RWPE1 (cell line): ENCODE data around the gene SLC22A5.

Experiments used
- CTCF ChIA-PET: fragments of 350-600 bp; sonication (Branson Sonifier 250); formaldehyde crosslinking; extraction: SDS; loops from one replicate; lab custom pipeline; 2021; lab: Yijun Ruan, JAX
- POLR2A ChIA-PET: fragments of 400-600 bp; formaldehyde crosslinking; extraction: SDS; loops from one replicate; lab custom pipeline; 2020; ENCODE audit warnings: antibody characterized with exemption; ENCODE audit not compliant: low non-redundant PET; lab: Yijun Ruan, JAX
- DNase-seq: peaks from one replicate; pipeline ENCODE4 v3.0.0; 2012; ENCODE audit warnings: low spot score
- H3K27ac ChIP-seq: fragments of 450-650 bp; 2 replicates; pipeline ENCODE4 v1.5.1; 2017
- TF ChIP-seq, protein P1 (sequence below): fragments of 450-650 bp; conservative IDR thresholded peaks from 2 replicates; pipeline ENCODE4 v1.5.1; 2017; ENCODE audit warnings: low read depth, mild to moderate bottlenecking

Gene SLC22A5

DNA sequence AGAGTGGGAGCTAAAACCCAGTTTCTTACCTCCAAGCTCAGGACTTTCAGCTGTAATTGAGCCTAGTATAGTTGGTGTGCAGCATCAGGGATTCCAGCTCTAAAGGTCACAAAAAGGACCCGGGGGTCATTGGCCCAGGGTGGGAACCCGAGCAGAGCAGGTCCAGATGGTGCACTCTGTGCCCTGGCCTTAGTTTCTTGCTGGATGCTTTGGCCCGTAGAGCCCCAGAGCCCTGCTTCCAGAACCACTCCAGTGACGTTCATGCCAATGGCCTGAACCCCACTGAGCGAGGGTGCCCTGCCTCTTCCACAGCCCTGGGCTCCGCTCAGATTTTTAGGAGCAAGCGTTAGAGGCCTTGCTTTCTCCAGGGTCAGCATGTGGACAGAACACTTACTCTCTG is 8.2 kb downstream of the SLC22A5 start:
- POLR2A ChIA-PET, result no interaction called here
- TF ChIP-seq, protein P1, sequence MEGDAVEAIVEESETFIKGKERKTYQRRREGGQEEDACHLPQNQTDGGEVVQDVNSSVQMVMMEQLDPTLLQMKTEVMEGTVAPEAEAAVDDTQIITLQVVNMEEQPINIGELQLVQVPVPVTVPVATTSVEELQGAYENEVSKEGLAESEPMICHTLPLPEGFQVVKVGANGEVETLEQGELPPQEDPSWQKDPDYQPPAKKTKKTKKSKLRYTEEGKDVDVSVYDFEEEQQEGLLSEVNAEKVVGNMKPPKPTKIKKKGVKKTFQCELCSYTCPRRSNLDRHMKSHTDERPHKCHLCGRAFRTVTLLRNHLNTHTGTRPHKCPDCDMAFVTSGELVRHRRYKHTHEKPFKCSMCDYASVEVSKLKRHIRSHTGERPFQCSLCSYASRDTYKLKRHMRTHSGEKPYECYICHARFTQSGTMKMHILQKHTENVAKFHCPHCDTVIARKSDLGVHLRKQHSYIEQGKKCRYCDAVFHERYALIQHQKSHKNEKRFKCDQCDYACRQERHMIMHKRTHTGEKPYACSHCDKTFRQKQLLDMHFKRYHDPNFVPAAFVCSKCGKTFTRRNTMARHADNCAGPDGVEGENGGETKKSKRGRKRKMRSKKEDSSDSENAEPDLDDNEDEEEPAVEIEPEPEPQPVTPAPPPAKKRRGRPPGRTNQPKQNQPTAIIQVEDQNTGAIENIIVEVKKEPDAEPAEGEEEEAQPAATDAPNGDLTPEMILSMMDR, result no peak
- CTCF ChIA-PET, result interaction anchor here (0.6 to 0.7 kb wide), 2 partner anchors 162 to 198 kb away, joined by 3 to 5 read pairs; no protein-coding TSS in a partner anchor
- H3K27ac ChIP-seq, result no peak overlapping the region; the same call in 1 of the 2 replicates
- no peak for DNase-seq

DNA sequence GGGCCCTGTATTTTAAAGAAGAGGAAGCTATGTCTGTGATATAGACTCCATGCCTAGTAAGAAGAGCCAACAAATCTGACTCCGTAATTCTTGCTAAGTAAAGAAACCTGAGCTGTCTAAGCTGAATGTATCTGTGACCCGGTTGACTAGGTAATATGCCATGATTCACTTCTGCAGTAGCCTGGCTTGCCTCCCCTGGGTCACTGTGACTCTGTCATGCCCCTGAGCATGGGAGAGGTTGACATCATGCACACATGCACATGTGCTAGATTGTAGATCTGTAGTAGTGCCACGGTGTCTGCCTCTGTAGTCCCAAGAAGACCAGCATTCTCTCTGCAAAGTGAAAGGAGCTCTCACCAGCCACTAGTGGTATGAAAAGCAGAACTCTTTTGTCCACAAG is 9.1 kb downstream of the SLC22A5 start:
- H3K27ac ChIP-seq, result no peak overlapping the region; the same call in 1 of the 2 replicates
- ChIA-PET POLR2A (interaction anchor here (1.2 kb wide), 1 partner anchor 9 kb away, joined by 3 read pairs; the partner anchor contains the start of gene SLC22A5), CTCF (interaction anchor here (0.6 to 0.8 kb wide), 3 partner anchors 63 to 199 kb away, joined by 3 to 6 read pairs (median 5); no protein-coding TSS in a partner anchor)
- DNase-seq, result peak; percentile 32
- TF ChIP-seq, protein P1, result no peak

DNA sequence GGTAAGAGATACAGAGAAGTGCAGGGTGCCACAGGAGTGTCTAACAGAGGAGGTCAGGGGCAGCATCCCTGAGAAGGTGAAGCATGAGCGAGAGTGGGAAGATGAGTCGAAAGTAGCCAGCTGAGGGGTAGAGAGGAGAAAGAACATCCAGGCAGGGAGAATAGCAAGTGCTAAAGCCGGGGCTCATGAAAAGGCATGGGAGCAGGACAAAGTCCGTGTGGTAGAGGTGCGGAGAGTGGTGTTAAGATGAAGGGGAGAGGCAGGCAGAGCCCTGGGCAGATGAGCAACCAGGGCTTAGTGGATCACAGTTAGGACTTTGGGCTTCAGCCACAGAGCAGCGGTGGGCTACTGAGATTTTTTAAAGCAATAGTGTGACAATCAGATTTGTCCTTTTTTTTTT is 10.5 kb downstream of the SLC22A5 start:
- TF ChIP-seq, protein P1, result no peak
- ChIA-PET POLR2A (no interaction called here), CTCF (no interaction called here)
- no peak for DNase-seq
- no peak overlapping the region for H3K27ac ChIP-seq

DNA sequence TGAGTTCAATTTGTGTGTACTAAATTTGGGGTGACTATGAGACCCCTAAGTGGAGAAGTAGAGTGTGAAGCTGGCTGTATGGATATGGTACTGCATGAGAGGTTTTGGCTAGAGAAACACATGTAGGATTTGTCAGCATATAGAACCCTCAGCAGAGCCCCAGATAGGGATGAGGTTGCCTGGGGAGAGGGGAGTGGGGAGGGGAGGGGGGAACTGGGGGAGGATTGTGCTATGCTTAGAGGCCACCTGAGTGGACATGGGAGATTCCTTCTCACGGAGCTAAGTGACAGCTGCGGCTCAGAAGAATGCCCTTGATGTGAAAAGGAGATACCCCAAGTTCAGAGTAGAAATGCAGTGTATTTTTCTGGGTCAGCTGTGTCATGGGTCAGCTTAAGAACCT is 11.2 kb downstream of the SLC22A5 start:
- CTCF ChIA-PET, result interaction anchor here (0.7 to 1.0 kb wide), 2 partner anchors 120 to 375 kb away, joined by 3 to 4 read pairs; no protein-coding TSS in a partner anchor

DNA sequence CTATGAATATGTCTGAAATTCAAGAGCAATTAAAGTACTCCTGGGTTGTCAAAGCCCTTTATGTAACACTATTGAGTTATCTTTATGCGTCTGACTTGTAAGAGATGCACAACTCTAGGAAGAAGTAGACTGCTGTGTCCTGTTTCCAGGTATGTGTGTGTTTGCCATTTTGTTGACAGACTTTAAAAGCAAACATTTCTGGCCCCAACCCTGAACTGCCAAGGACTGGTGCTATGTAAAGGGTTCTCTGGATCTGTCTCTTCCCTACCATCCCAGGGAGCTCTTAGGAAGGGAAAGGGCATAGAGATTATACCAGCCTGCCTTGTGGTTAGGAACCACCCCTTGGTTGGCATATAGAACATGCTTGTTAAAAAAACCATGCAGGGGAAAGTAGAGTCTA is 12.1 kb downstream of the SLC22A5 start:
- POLR2A ChIA-PET, result no interaction called here
- CTCF ChIA-PET, result interaction anchor here (0.6 to 1.2 kb wide), 3 partner anchors 119 to 682 kb away, joined by 3 to 5 read pairs (median 4); no protein-coding TSS in a partner anchor
- DNase-seq, result no peak
- H3K27ac ChIP-seq, result no peak overlapping the region
- TF ChIP-seq, protein P1, result no peak

More for the DNA sequence above, 11.2 kb downstream of the SLC22A5 start:
- TF ChIP-seq, protein P1, result no peak
- no peak for DNase-seq
- POLR2A ChIA-PET, result no interaction called here
- H3K27ac ChIP-seq, result peak overlapping the region; percentile 26; the same call in 1 of the 2 replicates

DNA sequence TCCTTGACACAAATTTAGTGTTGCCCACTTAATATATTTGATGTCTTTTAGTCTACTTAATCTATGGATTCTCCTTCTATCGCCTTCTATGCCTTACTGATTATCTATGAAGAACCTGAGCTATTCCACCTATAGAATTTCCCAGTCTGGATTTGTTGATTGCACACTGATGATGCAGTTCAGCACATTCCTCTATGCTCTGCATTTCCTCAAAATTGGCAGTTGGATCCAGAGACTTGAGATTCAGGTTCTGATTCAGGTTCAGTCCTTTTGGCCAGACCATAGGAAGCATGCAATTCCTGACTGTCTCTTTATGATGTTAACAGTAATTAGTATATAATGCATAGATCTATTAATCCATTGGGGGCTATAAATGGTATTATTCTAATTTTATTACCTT is 13.8 kb downstream of the SLC22A5 start:
- ChIA-PET POLR2A (no interaction called here), CTCF (interaction anchor here (0.7 to 0.9 kb wide), 2 partner anchors 37 to 145 kb away, joined by 3 to 4 read pairs; no protein-coding TSS in a partner anchor)
- no peak overlapping the region for H3K27ac ChIP-seq
- no peak for DNase-seq
- TF ChIP-seq, protein P1, result no peak
